ENCODE results near the gene DNAJC22. TPM values are rescaled to one million over a fixed set of nuclear protein-coding genes. Genes with fewer than 3 reads are reported as not detected.
A peak's percentile ranks its signal among the peaks of the same experiment; 100 is the strongest.

The DNAJC22 gene
- total and polyA plus RNA-seq, 9 of the 15 experiments (the other 6 are each of a cell fraction or from before 2014, with no cell fraction given), result 0.10 to 1.2 (median 0.47) TPM

- no peak for TF ChIP-seq ZNF592 (IDR thresholded peaks at IDR 0.05)
- no peak for TF ChIP-seq ZNF507 (tag; conservative IDR thresholded peaks at IDR 0.05)
- no peak for TF ChIP-seq GTF2B (IDR thresholded peaks at IDR 0.05; ENCODE audit: extremely low read depth, insufficient read length)
- peak in 1 of 3 experiments; percentile 17 for TF ChIP-seq YY1 (IDR thresholded peaks at IDR 0.05; ENCODE audit: borderline replicate concordance in 1 of 3, control insufficient read depth in 1 of 3, extremely low read depth in 1 of 3, insufficient read depth in 3 of 3, insufficient read length in 1 of 3, insufficient replicate concordance in 2 of 3, low read depth in 1 of 3, low read length in 2 of 3)
- TF ChIP-seq GMEB1 (CRISPR knock-in tag; IDR thresholded peaks at IDR 0.05), result no peak
- no peak for TF ChIP-seq ZNF124 (CRISPR knock-in tag; IDR thresholded peaks at IDR 0.05)
- no peak for TF ChIP-seq FOXJ2 (tag; IDR thresholded peaks at IDR 0.05)
- no peak for TF ChIP-seq ZNF655 (CRISPR knock-in tag; IDR thresholded peaks at IDR 0.05)
- no peak for TF ChIP-seq CGGBP1 (CRISPR knock-in tag; IDR thresholded peaks at IDR 0.05)
- TF ChIP-seq GATA2 (CRISPR knock-in tag; IDR thresholded peaks at IDR 0.05), result no peak
- no peak for TF ChIP-seq ZNF282 (CRISPR knock-in tag; IDR thresholded peaks at IDR 0.05)
- no peak for TF ChIP-seq ZNF780A (CRISPR knock-in tag; IDR thresholded peaks at IDR 0.05)
- peak; percentile 38; the same call in 1 of the 2 replicates for TF ChIP-seq ZFX (CRISPR knock-in tag; IDR thresholded peaks at IDR 0.05)
- no peak for TF ChIP-seq ZKSCAN1 (IDR thresholded peaks at IDR 0.05; ENCODE audit: low read depth, low read length)
- no peak for TF ChIP-seq CHD2 (IDR thresholded peaks at IDR 0.05; ENCODE audit: low read depth, low read length)
- no peak for TF ChIP-seq KAT8 (IDR thresholded peaks at IDR 0.05; ENCODE audit: low read depth)
- no peak for TF ChIP-seq ERF (CRISPR knock-in tag; IDR thresholded peaks at IDR 0.05)
- no peak for TF ChIP-seq ZKSCAN3 (CRISPR knock-in tag; IDR thresholded peaks at IDR 0.05)
Measured at GRCh38 chr12:49347311-49348193, 864 bp downstream of the DNAJC22 start (continued).
